Measurements from ENCODE around the gene EFNA5.

EFNA5 gene

DNA sequence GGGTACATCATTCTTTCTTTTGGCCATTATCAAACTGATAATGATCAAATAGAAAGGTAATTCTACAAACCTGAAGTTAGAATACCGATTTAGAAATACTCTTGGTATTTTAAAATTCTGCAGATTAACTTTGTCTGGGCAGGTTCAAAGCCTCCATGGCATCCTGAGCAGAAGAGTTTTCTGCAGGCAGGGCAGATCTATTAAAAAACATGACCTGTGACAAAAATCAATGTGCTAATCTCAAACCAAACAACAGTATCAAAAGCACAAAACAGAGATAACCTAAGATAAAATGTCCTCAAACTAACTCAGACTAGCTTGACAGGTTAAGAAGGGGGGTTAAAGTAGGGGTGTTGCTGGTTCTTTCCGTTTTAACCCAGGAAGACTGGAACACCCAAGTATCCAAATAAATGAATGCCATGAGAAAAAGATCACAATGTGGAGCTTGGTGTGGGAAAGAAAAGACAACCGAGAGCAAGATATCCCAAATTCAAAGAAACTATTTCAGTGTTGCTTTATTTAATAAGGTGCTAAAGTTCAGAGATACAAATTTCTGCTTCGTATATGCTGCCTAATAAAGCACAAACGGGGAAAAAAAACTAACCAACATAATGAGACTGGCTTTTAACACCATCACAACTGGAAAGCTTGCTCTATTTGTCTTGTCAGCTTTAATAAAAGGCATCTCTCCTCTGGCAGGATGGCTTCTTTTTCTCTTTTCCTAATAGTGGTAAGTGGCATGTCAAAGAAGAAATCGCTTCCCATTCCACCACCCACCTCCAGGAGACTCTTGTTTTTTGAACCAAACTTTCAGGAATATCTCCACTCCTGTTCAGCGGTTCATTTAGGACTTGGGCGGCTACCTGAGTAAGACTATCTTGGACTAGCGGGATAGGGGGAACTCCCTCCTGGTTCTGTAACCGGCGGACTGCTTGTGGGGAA, 2.3 kb downstream of the EFNA5 start:
- no peaks in the 10 kb centered on the region for H3K9me3 ChIP-seq (ENCODE audit: severe bottlenecking)
- no peak overlapping the region for H3K4me3 ChIP-seq (ENCODE audit: low read depth, low read length)
- no peak overlapping the region for H3K27ac ChIP-seq
- TF ChIP-seq CTCF (IDR thresholded peaks at IDR 0.05; ENCODE audit: low read depth, low read length): no peak
- H3K27me3 ChIP-seq (ENCODE audit: insufficient read depth, low read depth, severe bottlenecking): no peaks in the 10 kb centered on the region
- no peaks in the 10 kb centered on the region for H3K36me3 ChIP-seq
- no peak for DNase-seq

DNA sequence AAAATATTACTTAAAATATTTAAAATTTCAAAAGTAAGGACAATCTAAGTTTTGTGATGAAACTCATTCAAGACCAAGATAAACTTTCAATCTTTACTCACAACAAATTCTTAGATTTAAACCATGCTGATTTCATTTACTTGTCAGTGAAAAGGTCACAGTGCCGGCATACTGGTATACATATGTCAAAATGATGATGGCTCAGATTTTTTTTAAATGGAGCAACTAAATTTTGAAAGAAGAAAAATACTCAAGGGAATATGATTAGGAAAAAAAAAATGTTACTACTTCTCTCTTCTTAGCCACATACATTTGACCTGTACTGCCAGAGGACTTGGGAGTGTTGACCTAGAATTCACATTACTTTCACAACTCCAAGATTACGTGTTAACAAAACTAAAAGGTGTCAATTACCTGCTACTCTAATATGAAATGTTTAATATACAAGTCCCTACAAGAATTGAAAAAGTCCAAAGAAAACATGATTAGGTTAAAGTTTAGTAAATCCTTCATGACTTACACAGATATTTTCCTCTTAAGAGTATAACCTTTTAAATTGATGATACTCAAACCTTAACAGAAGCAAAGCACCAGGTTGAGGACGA, 4.6 kb downstream of the EFNA5 start:
- Histone ChIP-seq H3K36me3 (no peaks in the 10 kb centered on the region), H3K9me3 (ENCODE audit: severe bottlenecking) (no peaks in the 10 kb centered on the region), H3K27ac (no peak overlapping the region), H3K4me3 (ENCODE audit: low read depth, low read length) (no peak overlapping the region), H3K27me3 (ENCODE audit: insufficient read depth, low read depth, severe bottlenecking) (no peaks in the 10 kb centered on the region)
- no peak for DNase-seq
- no peak for TF ChIP-seq CTCF (IDR thresholded peaks at IDR 0.05; ENCODE audit: low read depth, low read length)

DNA sequence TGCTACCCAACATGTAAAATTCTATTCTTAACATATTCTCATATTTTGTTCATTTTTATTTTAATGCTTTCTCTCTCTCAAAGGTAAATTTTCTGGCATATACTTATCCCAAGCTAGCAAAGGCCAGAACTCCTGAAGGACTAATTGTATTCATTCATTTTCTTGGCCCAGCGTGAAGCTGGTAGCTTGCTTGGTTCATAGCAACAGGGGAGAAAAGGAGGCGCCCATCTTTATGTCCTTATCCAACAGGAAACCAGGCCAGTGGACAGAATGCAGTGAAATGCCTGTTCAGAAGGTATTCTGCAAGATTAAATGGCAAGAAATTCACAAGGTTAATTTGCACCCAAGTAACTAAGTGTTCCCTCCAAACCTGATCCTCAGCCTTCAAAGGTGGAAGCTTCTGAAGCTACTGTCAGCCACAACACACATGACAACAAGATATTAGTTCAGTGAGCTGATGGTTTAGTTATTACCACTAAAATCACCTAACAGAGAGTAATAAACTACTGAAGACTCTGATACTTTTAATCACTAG, 5.6 kb downstream of the EFNA5 start:
- H3K27me3 ChIP-seq (ENCODE audit: insufficient read depth, low read depth, severe bottlenecking): no peaks in the 10 kb centered on the region
- no peak overlapping the region for H3K4me3 ChIP-seq (ENCODE audit: low read depth, low read length)
- H3K9me3 ChIP-seq (ENCODE audit: severe bottlenecking): no peaks in the 10 kb centered on the region
- TF ChIP-seq CTCF (IDR thresholded peaks at IDR 0.05; ENCODE audit: low read depth, low read length): no peak
- H3K36me3 ChIP-seq: no peaks in the 10 kb centered on the region
- no peak for DNase-seq
- no peak overlapping the region for H3K27ac ChIP-seq

DNA sequence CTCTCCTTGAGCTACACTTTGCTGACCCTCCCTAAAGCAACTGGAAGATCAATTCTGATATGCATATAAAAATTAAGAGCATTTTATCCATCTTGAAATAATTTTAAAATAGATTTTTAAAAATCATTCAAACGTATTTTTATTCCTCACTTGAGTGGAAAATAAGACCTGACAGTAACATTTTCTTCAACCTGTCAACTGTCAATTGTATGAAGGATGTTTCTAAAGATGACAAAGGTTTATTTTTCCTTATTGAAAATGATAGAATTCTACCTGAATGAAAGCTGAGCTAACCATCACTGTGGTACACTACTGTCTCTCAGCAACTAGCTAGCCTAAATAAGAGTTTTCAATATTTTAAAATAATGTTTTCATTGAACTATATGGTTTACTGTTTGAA, 7.0 kb downstream of the EFNA5 start:
- no peaks in the 10 kb centered on the region for H3K36me3 ChIP-seq
- H3K4me3 ChIP-seq (ENCODE audit: low read depth, low read length): no peak overlapping the region
- DNase-seq: no peak
- no peaks in the 10 kb centered on the region for H3K27me3 ChIP-seq (ENCODE audit: insufficient read depth, low read depth, severe bottlenecking)
- H3K27ac ChIP-seq: no peak overlapping the region
- TF ChIP-seq CTCF (IDR thresholded peaks at IDR 0.05; ENCODE audit: low read depth, low read length): no peak
- H3K9me3 ChIP-seq (ENCODE audit: severe bottlenecking): no peaks in the 10 kb centered on the region

- Histone ChIP-seq H3K4me3 (ENCODE audit: low read depth, low read length) (no peak overlapping the region), H3K36me3 (no peaks in the 10 kb centered on the region), H3K9me3 (ENCODE audit: severe bottlenecking) (no peaks in the 10 kb centered on the region), H3K27me3 (ENCODE audit: insufficient read depth, low read depth, severe bottlenecking) (no peaks in the 10 kb centered on the region), H3K27ac (no peak overlapping the region)
- no peak for DNase-seq
- TF ChIP-seq CTCF (IDR thresholded peaks at IDR 0.05; ENCODE audit: low read depth, low read length): no peak
These were observed 9.1 kb downstream of the EFNA5 start for GRCh38 chr5:107661650-107662044.

Measured in WERI-Rb-1 (cell line).